Loucy (cell line): ENCODE data around the gene SAMD8.

Experiments used
- EZH2phosphoT487 ChIP-seq: fragments of 200-600 bp; IDR thresholded peaks from 2 replicates; pipeline ENCODE4 v1.6.1; 2018; ENCODE audit warnings: antibody characterized with exemption, mild to moderate bottlenecking, moderate library complexity, borderline replicate concordance
- TF ChIP-seq, protein P1 (sequence below): fragments of 200-600 bp; sonication (generic); conservative IDR thresholded peaks from 2 replicates; pipeline ENCODE4 v1.5.1; 2014; ENCODE audit warnings: mild to moderate bottlenecking, antibody characterized with exemption, low read length

- TF ChIP-seq, protein P1, sequence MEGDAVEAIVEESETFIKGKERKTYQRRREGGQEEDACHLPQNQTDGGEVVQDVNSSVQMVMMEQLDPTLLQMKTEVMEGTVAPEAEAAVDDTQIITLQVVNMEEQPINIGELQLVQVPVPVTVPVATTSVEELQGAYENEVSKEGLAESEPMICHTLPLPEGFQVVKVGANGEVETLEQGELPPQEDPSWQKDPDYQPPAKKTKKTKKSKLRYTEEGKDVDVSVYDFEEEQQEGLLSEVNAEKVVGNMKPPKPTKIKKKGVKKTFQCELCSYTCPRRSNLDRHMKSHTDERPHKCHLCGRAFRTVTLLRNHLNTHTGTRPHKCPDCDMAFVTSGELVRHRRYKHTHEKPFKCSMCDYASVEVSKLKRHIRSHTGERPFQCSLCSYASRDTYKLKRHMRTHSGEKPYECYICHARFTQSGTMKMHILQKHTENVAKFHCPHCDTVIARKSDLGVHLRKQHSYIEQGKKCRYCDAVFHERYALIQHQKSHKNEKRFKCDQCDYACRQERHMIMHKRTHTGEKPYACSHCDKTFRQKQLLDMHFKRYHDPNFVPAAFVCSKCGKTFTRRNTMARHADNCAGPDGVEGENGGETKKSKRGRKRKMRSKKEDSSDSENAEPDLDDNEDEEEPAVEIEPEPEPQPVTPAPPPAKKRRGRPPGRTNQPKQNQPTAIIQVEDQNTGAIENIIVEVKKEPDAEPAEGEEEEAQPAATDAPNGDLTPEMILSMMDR, result peak; percentile 97
- TF ChIP-seq EZH2phosphoT487, result no peak
These were observed 119.2 kb downstream of the SAMD8 start for GRCh38 chr10:75230600-75231038.
